ENCODE measurements around the gene AGBL4. TPM values are rescaled to one million over a fixed set of nuclear protein-coding genes. Genes with fewer than 3 reads are reported as not detected.

Gene AGBL4
- total RNA-seq, 2 donors from 2014 or later: 0.40 to 5.5 TPM

DNA sequence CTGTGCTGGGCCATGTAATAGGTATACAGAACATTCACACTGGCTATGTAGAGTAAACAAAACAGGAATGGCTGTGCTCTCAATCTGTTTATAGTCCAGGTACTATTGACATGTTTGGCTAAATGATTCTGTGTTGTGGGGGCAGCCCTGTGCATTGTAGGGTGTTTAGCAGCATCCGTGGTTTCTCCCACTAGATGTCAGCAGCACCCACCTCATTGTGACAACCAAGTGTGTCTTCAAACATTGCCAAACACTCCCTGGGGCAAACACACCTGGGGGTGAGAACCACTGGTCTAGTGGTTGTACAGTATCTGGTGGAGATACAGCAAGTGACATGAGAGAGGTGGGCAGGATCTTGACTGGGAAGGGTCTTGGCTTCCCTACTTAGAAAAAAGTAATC, 1471.3 kb downstream of the AGBL4 start:
- TF ChIP-seq, protein P1, sequence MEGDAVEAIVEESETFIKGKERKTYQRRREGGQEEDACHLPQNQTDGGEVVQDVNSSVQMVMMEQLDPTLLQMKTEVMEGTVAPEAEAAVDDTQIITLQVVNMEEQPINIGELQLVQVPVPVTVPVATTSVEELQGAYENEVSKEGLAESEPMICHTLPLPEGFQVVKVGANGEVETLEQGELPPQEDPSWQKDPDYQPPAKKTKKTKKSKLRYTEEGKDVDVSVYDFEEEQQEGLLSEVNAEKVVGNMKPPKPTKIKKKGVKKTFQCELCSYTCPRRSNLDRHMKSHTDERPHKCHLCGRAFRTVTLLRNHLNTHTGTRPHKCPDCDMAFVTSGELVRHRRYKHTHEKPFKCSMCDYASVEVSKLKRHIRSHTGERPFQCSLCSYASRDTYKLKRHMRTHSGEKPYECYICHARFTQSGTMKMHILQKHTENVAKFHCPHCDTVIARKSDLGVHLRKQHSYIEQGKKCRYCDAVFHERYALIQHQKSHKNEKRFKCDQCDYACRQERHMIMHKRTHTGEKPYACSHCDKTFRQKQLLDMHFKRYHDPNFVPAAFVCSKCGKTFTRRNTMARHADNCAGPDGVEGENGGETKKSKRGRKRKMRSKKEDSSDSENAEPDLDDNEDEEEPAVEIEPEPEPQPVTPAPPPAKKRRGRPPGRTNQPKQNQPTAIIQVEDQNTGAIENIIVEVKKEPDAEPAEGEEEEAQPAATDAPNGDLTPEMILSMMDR (conservative IDR thresholded peaks at IDR 0.05): peak; percentile 63
- Histone ChIP-seq H3K4me1 (ENCODE audit: control insufficient read depth, insufficient read depth, low read length) (peaks cover 9% of the 10 kb centered on the region), H3K27me3 (ENCODE audit: control insufficient read depth, insufficient read depth, low read length, poor library complexity, severe bottlenecking) (no peaks in the 10 kb centered on the region), H3K4me3 (ENCODE audit: low read length) (no peak overlapping the region), H3K36me3 (ENCODE audit: control insufficient read depth, insufficient read depth, low read length) (no peaks in the 10 kb centered on the region), H3K9me3 (ENCODE audit: control insufficient read depth, low read length) (no peaks in the 10 kb centered on the region), H3K9ac (ENCODE audit: extremely low read depth, low read length, poor library complexity, severe bottlenecking) (peak overlapping the region; percentile 3), H3K27ac (ENCODE audit: low read depth, low read length) (no peak overlapping the region)
- Mint-ChIP-seq H3K27ac (no peak overlapping the region), H3K27me3 (ENCODE audit: insufficient read depth) (peaks cover 2% of the 10 kb centered on the region), H3K4me1 (peaks cover 24% of the 10 kb centered on the region), H3K9me3 (no peaks in the 10 kb centered on the region), H3K4me3 (no peak overlapping the region), H3K36me3 (ENCODE audit: low read depth) (no peaks in the 10 kb centered on the region)
- DNase-seq: peak; percentile 70
- 42% methylated on average over 1 of the region's 1 CpG; no CpG with 5 or more reads in 1 of the 2 experiments for WGBS, 2 experiments (ENCODE audit: insufficient coverage in 1 of 2, insufficient read length in 1 of 2)

GRCh38 chr1:48548985-48549384, 1474.8 kb downstream of the AGBL4 start:
- Mint-ChIP-seq H3K27me3 (ENCODE audit: insufficient read depth) (peaks cover 11% of the 10 kb centered on the region), H3K4me3 (no peak overlapping the region)

DNA sequence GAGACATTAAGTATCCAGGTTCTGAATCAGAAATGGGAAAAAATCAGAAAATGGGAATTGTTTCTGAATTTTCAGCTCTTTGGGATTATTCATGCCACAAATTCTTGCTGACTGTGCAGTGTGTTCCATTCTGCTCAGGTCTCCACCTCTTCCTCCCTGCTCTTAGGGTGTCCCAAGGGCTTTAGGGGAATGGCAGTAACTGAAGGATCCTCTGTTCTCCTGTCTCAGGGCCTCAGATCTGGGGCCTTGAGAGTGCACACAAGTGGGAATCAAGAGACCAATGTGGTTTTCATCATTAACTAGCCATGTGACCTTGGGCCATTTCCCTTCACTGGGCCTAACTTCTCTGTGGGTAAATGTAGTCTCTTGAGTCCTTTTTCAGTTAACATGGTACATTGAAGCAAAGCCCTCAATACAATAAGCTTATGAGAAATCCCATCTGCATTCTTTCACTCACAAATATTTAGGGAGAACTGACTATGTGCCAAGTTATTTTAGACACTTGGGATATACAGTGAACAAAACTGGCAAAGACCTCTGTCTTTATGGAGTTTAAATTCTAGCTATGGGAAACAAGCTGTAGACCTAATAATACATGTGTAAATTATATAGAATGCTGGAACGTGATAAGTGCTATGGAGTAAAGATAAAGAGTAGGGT, 1476.1 kb downstream of the AGBL4 start:
- Histone ChIP-seq H3K9me3 (ENCODE audit: control insufficient read depth, low read length) (no peaks in the 10 kb centered on the region), H3K4me1 (ENCODE audit: control insufficient read depth, insufficient read depth, low read length) (peaks cover 4% of the 10 kb centered on the region), H3K27me3 (ENCODE audit: control insufficient read depth, insufficient read depth, low read length, poor library complexity, severe bottlenecking) (peaks cover 20% of the 10 kb centered on the region), H3K9ac (ENCODE audit: extremely low read depth, low read length, poor library complexity, severe bottlenecking) (no peak overlapping the region), H3K36me3 (ENCODE audit: control insufficient read depth, insufficient read depth, low read length) (no peaks in the 10 kb centered on the region), H3K4me3 (ENCODE audit: low read length) (no peak overlapping the region), H3K27ac (ENCODE audit: low read depth, low read length) (no peak overlapping the region)
- H3K27ac Mint-ChIP-seq: no peak overlapping the region
- H3K36me3 Mint-ChIP-seq (ENCODE audit: low read depth): no peaks in the 10 kb centered on the region
- H3K9me3 Mint-ChIP-seq: no peaks in the 10 kb centered on the region
- no peak for DNase-seq
- H3K4me1 Mint-ChIP-seq: peaks cover 20% of the 10 kb centered on the region
- peaks cover 21% of the 10 kb centered on the region for H3K27me3 Mint-ChIP-seq (ENCODE audit: insufficient read depth)
- H3K4me3 Mint-ChIP-seq: no peak overlapping the region
- 100% methylated on average over 1 of the region's 1 CpG; no CpG with 5 or more reads in 1 of the 2 experiments for WGBS, 2 experiments (ENCODE audit: insufficient coverage in 1 of 2, insufficient read length in 1 of 2)
- TF ChIP-seq, protein P1 (conservative IDR thresholded peaks at IDR 0.05): no peak

More at GRCh38 chr1:48548985-48549384, 1474.8 kb downstream of the AGBL4 start:
- no peak overlapping the region for H3K27ac ChIP-seq (ENCODE audit: low read depth, low read length)
- Mint-ChIP-seq H3K9me3 (no peaks in the 10 kb centered on the region), H3K4me1 (peaks cover 26% of the 10 kb centered on the region), H3K36me3 (ENCODE audit: low read depth) (no peaks in the 10 kb centered on the region), H3K27ac (no peak overlapping the region)
- H3K36me3 ChIP-seq (ENCODE audit: control insufficient read depth, insufficient read depth, low read length): no peaks in the 10 kb centered on the region
- DNase-seq: no peak
- peaks cover 9% of the 10 kb centered on the region for H3K4me1 ChIP-seq (ENCODE audit: control insufficient read depth, insufficient read depth, low read length)
- peaks cover 13% of the 10 kb centered on the region for H3K27me3 ChIP-seq (ENCODE audit: control insufficient read depth, insufficient read depth, low read length, poor library complexity, severe bottlenecking)
- no peak overlapping the region for H3K9ac ChIP-seq (ENCODE audit: extremely low read depth, low read length, poor library complexity, severe bottlenecking)
- no peaks in the 10 kb centered on the region for H3K9me3 ChIP-seq (ENCODE audit: control insufficient read depth, low read length)
- no peak overlapping the region for H3K4me3 ChIP-seq (ENCODE audit: low read length)
- TF ChIP-seq, protein P1 (conservative IDR thresholded peaks at IDR 0.05): no peak
